PC-9 (cell line): ENCODE results near the gene ATAD3A.

Experiments used
- EZH2 ChIP-seq: fragments of 200-600 bp; sonication (generic); IDR thresholded peaks from 2 replicates; pipeline ENCODE4 v1.8.0; 2017; ENCODE audit warnings: antibody characterized with exemption, low read depth
- TF ChIP-seq, protein P1 (sequence below): fragments of 200-600 bp; sonication (generic); conservative IDR thresholded peaks from 2 replicates; pipeline ENCODE4 v1.6.1; 2017; ENCODE audit warnings: mixed run types, antibody characterized with exemption, mild to moderate bottlenecking, moderate library complexity

GRCh38 chr1:1565340-1565739 is 53.4 kb downstream of the ATAD3A start:
- no peak for TF ChIP-seq EZH2
- TF ChIP-seq, protein P1, sequence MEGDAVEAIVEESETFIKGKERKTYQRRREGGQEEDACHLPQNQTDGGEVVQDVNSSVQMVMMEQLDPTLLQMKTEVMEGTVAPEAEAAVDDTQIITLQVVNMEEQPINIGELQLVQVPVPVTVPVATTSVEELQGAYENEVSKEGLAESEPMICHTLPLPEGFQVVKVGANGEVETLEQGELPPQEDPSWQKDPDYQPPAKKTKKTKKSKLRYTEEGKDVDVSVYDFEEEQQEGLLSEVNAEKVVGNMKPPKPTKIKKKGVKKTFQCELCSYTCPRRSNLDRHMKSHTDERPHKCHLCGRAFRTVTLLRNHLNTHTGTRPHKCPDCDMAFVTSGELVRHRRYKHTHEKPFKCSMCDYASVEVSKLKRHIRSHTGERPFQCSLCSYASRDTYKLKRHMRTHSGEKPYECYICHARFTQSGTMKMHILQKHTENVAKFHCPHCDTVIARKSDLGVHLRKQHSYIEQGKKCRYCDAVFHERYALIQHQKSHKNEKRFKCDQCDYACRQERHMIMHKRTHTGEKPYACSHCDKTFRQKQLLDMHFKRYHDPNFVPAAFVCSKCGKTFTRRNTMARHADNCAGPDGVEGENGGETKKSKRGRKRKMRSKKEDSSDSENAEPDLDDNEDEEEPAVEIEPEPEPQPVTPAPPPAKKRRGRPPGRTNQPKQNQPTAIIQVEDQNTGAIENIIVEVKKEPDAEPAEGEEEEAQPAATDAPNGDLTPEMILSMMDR, result no peak
